Left ventricle myocardium inferior (tissue), 1 donor: Measurements from ENCODE around the gene EPHB1. TPM values are rescaled to one million over a fixed set of nuclear protein-coding genes. Genes with fewer than 3 reads are reported as not detected.
"Not testable (repeated sequence)": the region's sequence is repeated elsewhere in the genome, so short reads cannot be mapped to it uniquely, and the experiment has no call there.

Experiments
- DNase-seq: peaks from one replicate; pipeline ENCODE4 v3.0.0-alpha.2; 2020
- H3K27ac ChIP-seq: fragments of 200-600 bp; replicated peaks from 2 replicates; pipeline ENCODE4 v1.8.0; 2021
- H3K27me3 ChIP-seq: fragments of 200-600 bp; 2 replicates; pipeline ENCODE4 v1.8.0; 2021; ENCODE audit warnings: low read depth
- H3K36me3 ChIP-seq: fragments of 200-600 bp; 2 replicates; pipeline ENCODE4 v1.8.0; 2021
- H3K4me1 ChIP-seq: fragments of 200-600 bp; 2 replicates; pipeline ENCODE4 v1.8.0; 2021
- H3K4me3 ChIP-seq: fragments of 200-600 bp; 2 replicates; pipeline ENCODE4 v1.8.0; 2021; ENCODE audit warnings: mild to moderate bottlenecking, moderate library complexity
- H3K9me3 ChIP-seq: fragments of 200-600 bp; replicated peaks from 2 replicates; pipeline ENCODE4 v1.8.0; 2021
- CTCF ChIP-seq: fragments of 200-600 bp; IDR thresholded peaks from 2 replicates; pipeline ENCODE4 v1.8.0; 2021; ENCODE audit warnings: antibody characterized with exemption, mild to moderate bottlenecking, borderline replicate concordance
- intact Hi-C: fragments of 100-400 bp; cut with micrococcal nuclease; formaldehyde crosslinking; loops from one replicate; pipeline ENCODE4 v1.11.0; 2022
- total RNA-seq: library from RNA; stranded (reverse); fragmentation: NEBNext Ultra II Directional; extraction: Animal tissue kit (Norgen Biotek cat#: 25700); gene quantifications from one replicate; pipeline ENCODE4 v1.2.1, GENCODE V29; 2021
- donor health status: DM: no; HTN: yes; CAD: no; lungs with severe emphysema.

EPHB1 gene
- total RNA-seq, 1 donor from 2014 or later: 1.3 TPM

- intact Hi-C loops: no loop called here
Measured at GRCh38 chr3:135232226-135232625, 437.2 kb downstream of the EPHB1 start.

GRCh38 chr3:135233476-135233875, 438.4 kb downstream of the EPHB1 start:
- Histone ChIP-seq H3K27me3 (peaks cover 11% of the 10 kb centered on the region), H3K4me1 (peaks cover 11% of the 10 kb centered on the region)
- DNase-seq, H3K4me3 ChIP-seq, H3K9me3 ChIP-seq, H3K36me3 ChIP-seq, H3K27ac ChIP-seq, intact Hi-C loops: not testable (repeated sequence)

More at GRCh38 chr3:135232226-135232625, 437.2 kb downstream of the EPHB1 start:
- Histone ChIP-seq H3K36me3 (no peaks in the 10 kb centered on the region), H3K4me3 (no peak overlapping the region), H3K9me3 (no peaks in the 10 kb centered on the region), H3K27me3 (no peaks in the 10 kb centered on the region), H3K27ac (no peak overlapping the region), H3K4me1 (peaks cover 11% of the 10 kb centered on the region)
- no peak for DNase-seq
- no peak for TF ChIP-seq CTCF

GRCh38 chr3:135235541-135235940, 440.5 kb downstream of the EPHB1 start:
- Histone ChIP-seq H3K4me3 (no peak overlapping the region), H3K27me3 (peaks cover 26% of the 10 kb centered on the region), H3K36me3 (no peaks in the 10 kb centered on the region), H3K27ac (no peak overlapping the region), H3K4me1 (no peaks in the 10 kb centered on the region), H3K9me3 (no peaks in the 10 kb centered on the region)
- TF ChIP-seq CTCF: no peak
- intact Hi-C loops: no loop called here
- no peak for DNase-seq

GRCh38 chr3:135237371-135238143, 442.5 kb downstream of the EPHB1 start:
- Histone ChIP-seq H3K27ac (no peak overlapping the region), H3K36me3 (no peaks in the 10 kb centered on the region), H3K9me3 (no peaks in the 10 kb centered on the region), H3K4me3 (no peak overlapping the region), H3K27me3 (peaks cover 41% of the 10 kb centered on the region), H3K4me1 (no peaks in the 10 kb centered on the region)
- intact Hi-C loops: no loop called here
- no peak for TF ChIP-seq CTCF
- no peak for DNase-seq

GRCh38 chr3:135238236-135238830, 443.3 kb downstream of the EPHB1 start:
- H3K9me3 ChIP-seq: no peaks in the 10 kb centered on the region
- DNase-seq: no peak
- intact Hi-C loops: no loop called here
- H3K27ac ChIP-seq: no peak overlapping the region
- H3K4me1 ChIP-seq: no peaks in the 10 kb centered on the region
- no peak for TF ChIP-seq CTCF
- H3K36me3 ChIP-seq: no peaks in the 10 kb centered on the region
- H3K27me3 ChIP-seq: peaks cover 41% of the 10 kb centered on the region
- no peak overlapping the region for H3K4me3 ChIP-seq
